ENCODE results near the gene VPS50.

Gene VPS50

GRCh38 chr7:93407239-93407638, 175.1 kb downstream of the VPS50 start:
- Histone ChIP-seq H3K4me3 (ENCODE audit: low read length) (no peak overlapping the region), H3K79me2 (ENCODE audit: control insufficient read depth, low read length) (no peaks in the 10 kb centered on the region), H3K4me1 (ENCODE audit: control insufficient read depth, low read length) (no peaks in the 10 kb centered on the region), H3K27me3 (ENCODE audit: control insufficient read depth, low read length) (no peaks in the 10 kb centered on the region), H3K9me3 (ENCODE audit: control insufficient read depth, insufficient read depth, low read length) (peaks cover 7% of the 10 kb centered on the region; the same call in 1 of the 2 replicates), H3K36me3 (ENCODE audit: control insufficient read depth, low read length) (no peaks in the 10 kb centered on the region), H3K27ac (ENCODE audit: low read depth, low read length) (no peak overlapping the region), H3K9me2 (replicated peaks; ENCODE audit: control insufficient read depth, low read length) (no peaks in the 10 kb centered on the region), H3K4me2 (ENCODE audit: low read length) (no peak overlapping the region), H3F3A (ENCODE audit: control insufficient read depth, insufficient read depth) (no peaks in the 10 kb centered on the region), H4K20me1 (ENCODE audit: control insufficient read depth, insufficient read depth, low read depth, low read length) (no peaks in the 10 kb centered on the region)
- no peak for TF ChIP-seq CTCF (IDR thresholded peaks at IDR 0.05; ENCODE audit: low read depth, low read length, poor library complexity, severe bottlenecking)
- no peak for TF ChIP-seq EZH2phosphoT487 (IDR thresholded peaks at IDR 0.05; ENCODE audit: borderline replicate concordance, low read length)

- no peaks in the 10 kb centered on the region for H3K79me2 ChIP-seq (ENCODE audit: control insufficient read depth, low read length)
- H3K9me2 ChIP-seq (replicated peaks; ENCODE audit: control insufficient read depth, low read length) = no peaks in the 10 kb centered on the region
- no peaks in the 10 kb centered on the region for H3F3A ChIP-seq (ENCODE audit: control insufficient read depth, insufficient read depth)
- TF ChIP-seq CTCF (IDR thresholded peaks at IDR 0.05; ENCODE audit: low read depth, low read length, poor library complexity, severe bottlenecking) (no peak), EZH2phosphoT487 (IDR thresholded peaks at IDR 0.05; ENCODE audit: borderline replicate concordance, low read length) (no peak)
- no peaks in the 10 kb centered on the region for H3K36me3 ChIP-seq (ENCODE audit: control insufficient read depth, low read length)
- H3K27me3 ChIP-seq (ENCODE audit: control insufficient read depth, low read length) = no peaks in the 10 kb centered on the region
- H3K4me3 ChIP-seq (ENCODE audit: low read length) = no peak overlapping the region
- no peak overlapping the region for H3K27ac ChIP-seq (ENCODE audit: low read depth, low read length)
- no peaks in the 10 kb centered on the region for H4K20me1 ChIP-seq (ENCODE audit: control insufficient read depth, insufficient read depth, low read depth, low read length)
- H3K9me3 ChIP-seq (ENCODE audit: control insufficient read depth, insufficient read depth, low read length) = peaks cover 7% of the 10 kb centered on the region; the same call in 1 of the 2 replicates
- peaks cover 2% of the 10 kb centered on the region for H3K4me1 ChIP-seq (ENCODE audit: control insufficient read depth, low read length)
- H3K4me2 ChIP-seq (ENCODE audit: low read length) = no peak overlapping the region
Observed at GRCh38 chr7:93409324-93409723, 177.2 kb downstream of the VPS50 start.

Measured in DOHH2 (cell line).